ENCODE results near the gene DENND2D.

The DENND2D gene

DNA sequence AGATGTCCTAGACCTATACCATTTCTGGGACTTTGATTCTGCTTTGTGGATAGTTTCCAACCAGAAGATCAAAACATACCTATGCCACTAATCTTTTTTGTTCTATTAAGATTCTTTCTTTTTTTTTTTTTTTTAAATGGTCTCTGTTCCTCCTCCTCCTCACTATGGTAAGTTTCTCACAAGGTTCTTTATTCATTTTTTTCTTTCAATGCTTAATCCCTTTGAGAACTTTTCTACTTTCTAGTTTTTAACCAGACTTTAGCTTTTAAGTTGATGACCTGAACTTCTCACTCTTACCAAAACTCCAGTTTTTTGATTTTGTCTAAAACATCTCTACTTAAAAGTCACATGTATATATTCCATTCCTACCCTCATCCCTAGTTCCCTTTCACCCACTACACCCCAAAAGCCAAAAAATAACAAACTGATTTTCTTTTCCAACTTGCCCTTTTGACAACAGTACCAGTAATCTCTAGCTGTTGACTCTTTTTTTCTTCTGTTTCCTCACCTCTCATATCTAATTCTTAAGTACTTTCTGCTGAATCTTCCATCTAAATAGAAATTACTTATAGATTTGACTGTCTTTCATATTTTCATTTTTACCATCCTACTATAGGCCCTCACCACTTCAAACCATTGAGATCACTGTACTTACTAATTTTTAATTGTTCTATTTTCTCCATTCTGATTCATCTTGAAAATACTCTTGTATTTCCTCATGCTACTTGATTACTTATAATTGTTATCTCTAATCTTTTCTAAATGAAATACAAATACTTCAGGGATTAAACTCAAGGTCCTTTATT lies 54.3 kb downstream of the DENND2D start:
- Mint-ChIP-seq H3K36me3 (ENCODE audit: insufficient read depth) (peaks cover 35% of the 10 kb centered on the region), H3K4me3 (no peak overlapping the region), H3K4me1 (peaks cover 68% of the 10 kb centered on the region), H3K27me3 (no peaks in the 10 kb centered on the region), H3K9me3 (no peaks in the 10 kb centered on the region), H3K27ac (ENCODE audit: low read depth) (no peak overlapping the region)
- no peak for ATAC-seq (replicated peaks; ENCODE audit: extremely low read depth, poor library complexity, severe bottlenecking)
- DNase-seq (ENCODE audit: low spot score in 2 of 2) = no peak

DNA sequence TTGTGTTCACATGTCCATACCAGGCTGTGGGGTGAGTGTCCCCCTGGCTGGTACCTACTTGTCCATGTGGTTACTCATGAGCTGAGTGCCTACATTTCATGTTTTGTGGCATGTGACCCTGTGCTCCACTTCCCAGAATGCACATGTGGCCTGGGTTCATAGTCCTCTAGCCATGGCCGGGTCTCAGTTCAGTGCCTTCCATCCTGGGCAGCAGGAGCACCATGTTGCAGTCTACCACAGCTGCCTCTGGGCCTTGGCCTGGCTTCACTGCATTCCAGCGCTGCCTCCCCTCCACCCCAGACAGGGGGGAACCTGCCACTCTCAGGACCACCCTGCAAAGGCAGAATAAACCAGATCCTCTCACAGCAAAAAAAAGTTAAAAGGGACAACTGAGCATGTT lies 54.9 kb downstream of the DENND2D start:
- ATAC-seq (replicated peaks; ENCODE audit: extremely low read depth, poor library complexity, severe bottlenecking) (no peak), DNase-seq (ENCODE audit: low spot score in 2 of 2) (no peak)
- Mint-ChIP-seq H3K36me3 (ENCODE audit: insufficient read depth) (peaks cover 31% of the 10 kb centered on the region), H3K4me1 (peaks cover 69% of the 10 kb centered on the region), H3K27me3 (no peaks in the 10 kb centered on the region), H3K9me3 (no peaks in the 10 kb centered on the region), H3K27ac (ENCODE audit: low read depth) (no peak overlapping the region), H3K4me3 (no peak overlapping the region)

DNA sequence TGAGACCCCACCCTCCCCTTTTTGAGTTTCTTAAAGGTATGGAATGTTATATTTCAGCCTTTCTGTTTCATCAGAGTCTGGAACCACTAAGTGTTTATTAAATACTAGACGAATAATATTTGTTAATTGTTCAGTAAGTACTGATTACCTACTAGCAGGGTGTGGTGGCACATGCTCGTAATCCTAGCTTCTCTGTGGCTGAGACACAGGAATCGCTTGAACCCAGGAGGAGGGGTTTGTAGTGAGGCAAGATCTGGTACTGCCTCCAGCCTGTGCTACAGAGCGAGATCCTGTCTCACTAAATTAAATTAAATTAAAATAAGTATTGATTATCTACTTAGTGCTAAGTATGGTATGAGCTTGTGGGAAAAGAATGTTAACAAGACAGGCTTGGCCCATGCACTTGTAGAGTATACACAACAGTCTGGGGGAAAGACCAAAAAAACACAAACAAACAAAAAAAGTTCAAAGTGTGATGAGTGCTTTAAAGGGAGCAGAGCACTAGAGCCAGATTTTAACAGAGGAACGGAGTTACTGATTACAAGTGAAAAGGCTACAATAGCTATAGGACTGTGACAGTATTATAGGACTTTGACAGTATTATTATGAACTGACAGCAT lies 58.0 kb downstream of the DENND2D start:
- no peak overlapping the region for H3K4me3 Mint-ChIP-seq
- H3K9me3 Mint-ChIP-seq = no peaks in the 10 kb centered on the region
- DNase-seq (ENCODE audit: low spot score in 2 of 2) (no peak), ATAC-seq (replicated peaks; ENCODE audit: extremely low read depth, poor library complexity, severe bottlenecking) (no peak)
- no peaks in the 10 kb centered on the region for H3K27me3 Mint-ChIP-seq
- peak overlapping the region; percentile 23 for H3K27ac Mint-ChIP-seq (ENCODE audit: low read depth)
- H3K36me3 Mint-ChIP-seq (ENCODE audit: insufficient read depth) = peaks cover 20% of the 10 kb centered on the region
- H3K4me1 Mint-ChIP-seq = peaks cover 52% of the 10 kb centered on the region

GRCh38 chr1:111141245-111142220 lies 58.9 kb downstream of the DENND2D start:
- peaks cover 21% of the 10 kb centered on the region for H3K36me3 Mint-ChIP-seq (ENCODE audit: insufficient read depth)
- H3K4me3 Mint-ChIP-seq = peak overlapping the region; percentile 94
- peaks cover 48% of the 10 kb centered on the region for H3K4me1 Mint-ChIP-seq
- ATAC-seq (replicated peaks; ENCODE audit: extremely low read depth, poor library complexity, severe bottlenecking) (no peak), DNase-seq (ENCODE audit: low spot score in 2 of 2) (no peak)
- peak overlapping the region; percentile 23 for H3K27ac Mint-ChIP-seq (ENCODE audit: low read depth)
- no peaks in the 10 kb centered on the region for H3K27me3 Mint-ChIP-seq
- H3K9me3 Mint-ChIP-seq = no peaks in the 10 kb centered on the region

GRCh38 chr1:111140680-111140967 lies 59.8 kb downstream of the DENND2D start:
- H3K36me3 Mint-ChIP-seq (ENCODE audit: insufficient read depth) = peaks cover 23% of the 10 kb centered on the region
- H3K27me3 Mint-ChIP-seq = no peaks in the 10 kb centered on the region
- H3K4me1 Mint-ChIP-seq = peaks cover 43% of the 10 kb centered on the region
- peak overlapping the region; percentile 97 for H3K27ac Mint-ChIP-seq (ENCODE audit: low read depth)
- H3K9me3 Mint-ChIP-seq = no peaks in the 10 kb centered on the region
- DNase-seq (ENCODE audit: low spot score in 2 of 2) (no peak), ATAC-seq (replicated peaks; ENCODE audit: extremely low read depth, poor library complexity, severe bottlenecking) (no peak)
- peak overlapping the region; percentile 94 for H3K4me3 Mint-ChIP-seq

DNA sequence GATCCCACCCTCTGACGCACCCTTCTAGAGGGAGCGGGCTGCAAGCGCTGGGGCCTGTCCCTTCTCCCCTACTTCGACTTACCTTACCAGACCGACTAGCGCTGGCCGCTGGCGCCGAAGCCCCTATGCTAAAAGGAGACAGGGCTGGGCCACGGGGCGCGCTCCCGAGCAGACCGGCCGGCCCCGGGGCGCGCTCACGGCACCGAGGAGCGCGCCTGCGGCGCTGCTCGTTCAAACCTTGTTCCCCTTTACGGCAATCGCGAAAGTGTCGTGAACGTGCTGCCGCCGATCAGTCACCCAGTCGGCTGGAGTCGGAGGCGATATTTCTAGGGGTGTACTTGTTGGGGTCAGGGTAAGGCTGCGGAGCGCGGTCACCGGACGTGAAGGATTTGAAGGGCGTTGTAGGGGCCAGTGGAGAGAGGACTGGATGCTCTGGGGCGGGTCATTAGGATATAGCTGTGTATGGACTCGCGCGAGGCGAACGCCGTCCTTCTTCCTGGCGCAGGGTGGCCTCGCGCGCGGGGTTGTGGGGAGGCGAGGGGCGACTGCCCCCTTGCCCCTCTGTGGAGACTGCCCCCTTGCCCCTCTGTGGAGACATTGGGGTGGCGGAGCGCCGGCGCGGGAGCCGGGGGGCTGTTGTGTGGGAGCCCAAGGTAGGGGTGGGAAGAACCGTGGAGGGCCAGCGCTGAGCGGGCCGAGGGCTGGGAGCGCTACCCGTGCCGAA lies 60.3 kb downstream of the DENND2D start, which contains the start of the genes CEPT1 and DRAM2:
CEPT1 (plus strand) TSS at position 268 of the 724 bp plus-strand sequence. CDS start 7,492 bp downstream, outside the sequence.
DRAM2 (minus strand) TSS at position 138 of the 724 bp plus-strand sequence. CDS start 8,539 bp downstream, outside the sequence.
- peak; percentile 75 for ATAC-seq (replicated peaks; ENCODE audit: extremely low read depth, poor library complexity, severe bottlenecking)
- DNase-seq (ENCODE audit: low spot score in 2 of 2) = peak; percentile 85 to 86
- Mint-ChIP-seq H3K36me3 (ENCODE audit: insufficient read depth) (peaks cover 23% of the 10 kb centered on the region), H3K27ac (ENCODE audit: low read depth) (peak within 1 kb of the TSS; percentile 97), H3K27me3 (no peaks in the 10 kb centered on the region), H3K9me3 (no peaks in the 10 kb centered on the region), H3K4me3 (peak within 1 kb of the TSS; percentile 94), H3K4me1 (peaks cover 45% of the 10 kb centered on the region)

DNA sequence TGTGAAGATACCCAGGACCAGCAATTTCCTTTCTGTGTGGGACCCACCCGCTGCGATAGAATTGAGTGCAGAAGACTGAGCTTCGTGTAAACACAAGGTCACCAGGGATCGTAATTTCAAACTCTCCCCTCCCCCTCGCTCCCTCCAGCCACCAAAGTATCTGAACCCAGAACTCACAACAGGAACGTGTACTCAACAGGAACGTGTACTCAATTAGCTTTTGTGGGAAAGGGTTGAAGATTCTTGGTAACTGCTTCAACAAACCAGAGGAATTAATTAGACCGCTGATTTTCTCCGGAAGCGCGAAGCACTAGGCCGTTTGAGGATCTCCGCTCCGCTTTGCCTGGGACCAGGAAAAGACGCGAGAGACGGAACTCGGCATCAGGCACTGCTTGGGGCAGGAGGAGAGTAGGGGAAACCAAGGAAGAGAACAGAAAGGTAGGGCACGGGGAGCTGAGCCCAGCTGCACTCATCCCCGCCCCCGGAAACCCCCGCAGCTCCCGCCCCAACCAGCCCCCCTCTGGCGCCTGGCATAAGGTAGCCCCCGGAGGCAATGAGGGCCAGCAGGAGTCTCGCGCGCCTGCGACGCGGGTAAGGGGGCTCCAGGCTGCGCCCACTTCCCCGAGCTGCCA lies 61.0 kb downstream of the DENND2D start:
- no peak for DNase-seq (ENCODE audit: low spot score in 2 of 2)
- Mint-ChIP-seq H3K4me3 (peak overlapping the region; percentile 94), H3K27me3 (no peaks in the 10 kb centered on the region), H3K4me1 (peaks cover 45% of the 10 kb centered on the region), H3K36me3 (ENCODE audit: insufficient read depth) (peaks cover 23% of the 10 kb centered on the region), H3K9me3 (no peaks in the 10 kb centered on the region), H3K27ac (ENCODE audit: low read depth) (peak overlapping the region; percentile 97)
- peak; percentile 64 for ATAC-seq (replicated peaks; ENCODE audit: extremely low read depth, poor library complexity, severe bottlenecking)
